Stimulated activated CD8-positive, alpha-beta memory T cell treated with anti-CD3 and anti-CD28 coated beads, Interleukin-7, amount 100 ng/mL, for 24 hours (primary cell): ENCODE data around the gene SPATA25.
"Not testable (repeated sequence)": the region's sequence is repeated elsewhere in the genome, so short reads cannot be mapped to it uniquely, and the experiment has no call there.

Experiments used
- DNase-seq: peaks from one replicate; pipeline ENCODE4 v3.0.0-alpha.2; 2020; ENCODE audit warnings: low read depth

Gene SPATA25

DNA sequence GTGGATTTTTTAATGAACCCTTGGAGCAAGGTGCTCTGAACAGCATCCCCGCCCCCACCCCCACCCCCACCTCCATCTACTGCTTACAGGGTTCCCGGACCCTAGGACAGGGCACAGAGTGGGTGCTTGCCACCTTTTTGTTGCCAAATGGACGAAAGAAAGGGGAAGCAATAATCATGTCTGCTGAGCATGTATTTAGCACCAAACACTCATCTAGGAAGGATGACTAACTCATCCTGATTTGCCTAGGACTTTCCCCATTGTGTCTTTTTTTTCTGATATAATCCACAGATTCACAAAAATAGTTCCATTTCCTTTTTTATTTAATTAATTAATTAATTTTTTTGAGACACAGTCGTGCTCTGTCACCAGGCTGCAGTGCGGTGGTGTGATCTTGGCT, 25.7 kb upstream of the SPATA25 start:
- DNase-seq: no peak

DNA sequence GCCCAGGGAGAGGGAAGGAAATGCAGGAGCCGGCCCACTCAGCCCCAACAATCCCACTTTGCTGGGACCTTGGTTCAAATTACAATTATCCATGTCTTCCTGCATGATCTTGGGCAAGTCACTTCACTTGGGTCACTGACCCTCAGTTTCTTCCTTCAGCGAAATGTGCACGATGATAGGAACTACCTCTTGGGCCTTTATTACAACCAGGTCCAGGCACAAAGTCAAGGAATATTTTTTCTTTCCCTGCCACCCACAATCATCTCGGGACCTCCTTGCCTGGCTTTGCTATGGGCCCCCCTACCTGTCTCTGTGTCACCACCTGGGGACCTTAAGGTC, 24.9 kb upstream of the SPATA25 start:
- DNase-seq: no peak

DNA sequence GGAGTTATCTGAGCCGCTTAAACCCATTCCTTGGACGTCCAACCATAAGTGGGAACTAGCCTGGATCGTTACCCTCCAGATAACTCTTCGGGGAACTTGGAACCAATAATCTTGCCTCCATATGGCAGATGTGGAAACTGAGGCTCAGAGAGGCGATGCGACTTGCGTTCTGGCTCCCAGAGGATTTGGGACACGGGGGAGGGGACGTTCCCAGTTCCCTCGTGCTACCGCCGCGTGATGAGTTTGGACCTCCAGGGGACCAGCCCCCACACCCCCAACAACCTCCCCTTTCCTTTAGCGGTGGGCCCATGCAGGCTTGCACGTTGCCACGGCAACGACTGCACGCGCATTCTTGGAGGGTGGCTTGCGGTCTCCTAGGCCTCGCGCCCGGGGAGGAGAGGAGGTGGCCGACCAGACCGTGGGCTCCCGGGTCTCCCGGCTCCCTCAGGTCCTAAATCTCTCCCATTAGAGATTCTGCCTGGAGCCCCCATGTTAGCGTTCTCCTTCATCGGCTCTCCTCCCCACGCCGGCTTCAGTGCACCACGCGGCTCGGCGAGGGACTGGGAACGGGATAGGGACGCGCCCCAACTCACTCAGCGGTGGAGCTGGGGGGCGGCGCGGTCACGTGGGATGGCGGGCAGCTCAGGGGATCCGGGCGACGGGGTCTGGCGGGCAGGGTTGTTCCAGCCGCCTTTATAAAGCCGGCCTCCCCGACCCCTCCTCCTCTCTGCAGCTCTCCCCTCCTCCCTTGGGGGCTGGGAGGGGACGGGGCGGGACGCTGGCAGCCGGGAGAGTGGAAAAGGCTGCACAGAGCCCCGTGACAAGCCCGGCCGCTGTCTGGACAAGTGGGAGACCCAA, 24.3 kb upstream of the SPATA25 start, which contains the start of gene PLTP:
Gene PLTP (minus strand): TSS at position 670 of the 858 bp plus-strand sequence. CDS start 703 bp downstream, outside the sequence.
- no peak for DNase-seq

DNA sequence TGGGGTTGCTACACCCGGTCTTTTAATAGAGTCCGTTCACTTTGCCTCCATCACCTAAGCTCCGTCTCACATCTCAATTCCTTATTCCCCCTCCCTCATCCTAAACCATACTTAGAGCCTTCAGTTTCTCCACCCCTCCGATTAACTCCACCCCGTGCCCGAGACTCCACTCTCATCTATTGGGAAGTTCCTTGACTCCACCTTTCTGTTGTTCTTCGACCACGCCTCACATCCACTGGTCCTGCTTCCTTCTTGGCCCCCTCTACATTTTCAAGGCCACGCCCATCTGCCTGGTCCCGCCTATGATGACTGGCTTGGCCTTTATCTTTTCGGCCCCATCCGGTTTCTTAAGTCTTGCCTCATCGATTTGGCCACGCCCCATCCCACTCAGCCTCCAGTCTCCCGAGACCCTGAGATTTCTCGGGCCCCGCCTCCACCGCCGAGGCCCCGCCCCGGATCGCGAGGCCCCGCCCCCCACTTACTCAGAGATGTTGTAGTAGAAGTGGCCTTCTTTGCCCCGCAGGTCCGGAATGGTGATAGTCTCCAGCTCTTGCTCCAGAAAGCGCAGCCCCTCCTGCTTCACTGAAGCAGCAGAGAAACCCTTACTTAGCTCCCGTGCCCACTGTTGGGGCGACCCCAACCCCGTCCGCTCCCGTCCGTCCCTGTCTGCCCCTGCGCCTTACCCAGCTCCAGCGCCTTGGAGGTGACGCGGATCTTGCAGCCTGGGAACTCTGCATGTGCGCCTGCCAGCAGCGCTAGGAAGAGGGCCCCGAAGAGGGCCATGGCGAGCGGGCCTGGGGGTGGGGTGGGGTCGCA, 23.5 kb upstream of the SPATA25 start:
- peak; percentile 95 for DNase-seq

DNA sequence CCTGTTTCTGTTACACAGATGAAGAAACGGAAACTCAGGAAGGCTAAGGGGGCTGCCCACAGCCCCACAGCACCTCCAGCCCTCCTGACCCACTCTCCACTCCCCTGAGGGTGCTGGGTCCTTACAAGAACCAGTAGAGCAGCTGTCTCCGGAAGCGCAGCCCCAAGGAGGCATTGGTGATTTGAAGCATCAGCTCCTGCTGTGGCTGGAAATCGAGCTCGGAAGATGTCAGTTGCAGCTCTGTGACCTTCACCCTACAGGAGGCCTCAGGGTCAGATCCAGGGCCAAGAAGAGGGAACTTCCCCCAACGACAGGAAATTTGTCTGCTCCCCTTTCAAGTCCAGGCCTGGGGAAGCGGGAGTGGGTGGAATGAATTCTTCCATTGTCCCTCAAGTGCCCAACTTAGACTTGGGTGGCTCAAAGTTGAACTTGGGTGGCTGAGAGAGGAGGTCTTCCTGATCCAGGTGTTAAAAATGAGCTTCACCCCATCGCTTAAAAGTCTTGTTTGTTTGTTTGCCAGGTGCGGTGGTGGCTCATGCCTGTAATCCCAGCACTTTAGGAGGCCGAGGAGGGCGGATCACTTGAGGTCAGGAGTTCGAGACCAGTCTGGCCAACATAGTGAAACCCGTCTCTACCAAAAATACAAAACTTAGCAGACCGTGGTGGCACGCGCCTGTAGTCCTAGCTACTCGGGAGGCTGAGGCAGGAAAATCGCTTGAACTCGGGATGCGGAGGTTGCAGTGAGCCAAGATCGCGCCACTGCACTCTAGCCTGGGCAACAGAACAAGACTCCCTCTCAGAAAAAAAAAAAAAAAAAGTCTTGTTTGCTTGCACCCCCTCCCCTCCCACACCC, 22.6 kb upstream of the SPATA25 start:
- DNase-seq: no peak

- DNase-seq: no peak
Measured at GRCh38 chr20:45909336-45909808, 21.9 kb upstream of the SPATA25 start.

DNA sequence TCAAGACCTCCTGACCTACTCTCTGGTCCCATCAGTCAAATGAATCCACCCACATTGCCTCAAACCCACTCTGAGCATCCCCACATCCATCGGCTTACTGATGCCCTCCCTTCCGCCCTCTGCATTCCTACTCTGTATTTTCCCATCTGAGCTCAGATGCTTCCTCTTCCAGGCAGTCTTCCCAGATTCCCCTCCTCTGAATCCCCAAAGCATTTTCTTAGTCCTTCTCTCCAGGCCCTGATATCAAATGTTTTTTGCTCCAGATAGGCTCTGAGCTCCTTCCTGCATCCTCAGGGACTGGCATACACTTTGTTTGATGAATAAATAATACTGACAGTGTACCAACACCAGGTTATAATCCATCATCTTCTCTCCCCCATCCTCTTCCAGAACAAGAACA, 20.7 kb upstream of the SPATA25 start:
- no peak for DNase-seq

- no peak for DNase-seq
Measured at GRCh38 chr20:45907219-45907948, 20.0 kb upstream of the SPATA25 start.

DNA sequence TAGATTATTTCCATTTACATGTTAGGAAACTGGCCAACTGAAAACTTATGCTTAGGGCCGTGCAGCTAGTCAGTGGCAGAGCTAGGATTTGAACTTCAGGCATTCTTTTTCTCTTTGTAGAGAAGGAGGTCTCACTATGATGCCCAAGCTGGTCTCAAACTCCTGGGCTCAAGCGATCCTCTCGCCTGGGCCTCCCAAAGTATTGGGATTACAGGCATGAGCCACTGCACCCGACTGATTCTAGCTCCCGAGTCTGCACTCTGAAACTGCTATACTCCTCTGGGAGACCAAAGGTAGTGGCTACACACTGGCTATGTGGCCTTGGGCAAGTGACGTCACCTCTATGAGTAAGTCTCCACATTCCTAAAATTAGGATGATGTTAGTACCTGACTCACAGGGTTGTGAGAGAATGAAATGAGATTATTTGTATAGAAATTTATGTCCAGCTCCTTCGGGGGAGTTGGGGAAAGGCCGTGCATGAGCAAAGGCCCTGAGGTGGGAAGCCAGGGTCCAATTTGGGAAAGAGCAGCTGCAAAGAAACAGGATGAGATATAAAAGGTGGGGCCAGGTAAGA, 18.2 kb upstream of the SPATA25 start:
- DNase-seq: no peak

- no peak for DNase-seq
Measured at GRCh38 chr20:45904583-45905504, 17.4 kb upstream of the SPATA25 start.

GRCh38 chr20:45902199-45902701, 14.8 kb upstream of the SPATA25 start:
- no peak for DNase-seq

- DNase-seq: not testable (repeated sequence)
Measured at GRCh38 chr20:45901332-45901731, 13.9 kb upstream of the SPATA25 start.

- DNase-seq: no peak
Measured at GRCh38 chr20:45899046-45899835, 11.8 kb upstream of the SPATA25 start.

- DNase-seq: no peak
Measured at GRCh38 chr20:45898285-45898684, 10.9 kb upstream of the SPATA25 start.

- no peak for DNase-seq
Measured at GRCh38 chr20:45897692-45898091, 10.3 kb upstream of the SPATA25 start.

- DNase-seq: no peak
Measured at GRCh38 chr20:45897289-45897688, 9.9 kb upstream of the SPATA25 start.

DNA sequence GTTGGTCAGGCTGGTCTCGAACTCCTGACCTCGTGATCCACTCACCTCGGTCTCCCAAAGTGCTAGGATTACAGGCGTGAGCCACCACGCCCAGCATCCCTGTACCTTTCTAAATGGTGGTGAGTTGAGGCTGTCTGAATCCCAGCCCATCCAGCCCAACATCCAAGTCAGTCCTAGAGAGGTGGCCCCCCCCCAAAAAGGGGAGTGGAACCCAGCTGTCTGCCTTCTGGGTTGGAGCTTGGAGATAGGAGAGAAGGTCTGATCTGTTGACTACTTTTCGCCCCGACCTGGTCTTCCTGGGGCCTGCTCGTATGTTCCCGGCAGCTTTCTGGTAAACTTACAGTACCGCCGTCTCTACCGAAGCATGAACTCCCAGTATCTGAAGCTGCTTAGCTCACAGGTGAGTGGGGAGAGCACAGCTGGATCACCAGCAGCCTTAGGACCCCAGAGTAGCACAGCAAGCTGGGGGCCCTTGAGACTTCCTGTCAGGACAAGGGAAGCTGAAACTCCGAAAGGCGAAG, 9.3 kb upstream of the SPATA25 start:
- DNase-seq: no peak

DNA sequence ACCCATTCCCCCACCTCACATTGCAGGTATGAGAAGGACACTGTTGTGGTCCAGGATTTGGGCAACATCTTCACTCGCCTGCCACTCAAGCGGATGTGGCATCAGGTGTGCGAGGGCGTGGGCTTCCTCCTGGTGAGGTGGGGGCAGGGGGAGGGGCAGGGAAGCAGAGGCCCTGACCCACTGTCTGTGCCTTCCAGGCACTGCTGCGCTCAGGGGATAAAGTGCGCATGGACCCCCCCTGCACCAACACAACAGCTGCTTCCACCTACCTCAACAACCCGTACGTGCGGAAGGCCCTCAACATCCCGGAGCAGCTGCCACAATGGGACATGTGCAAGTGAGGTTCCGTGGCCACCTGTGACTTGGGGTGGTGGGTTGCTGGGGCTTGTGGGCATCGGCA, 7.4 kb upstream of the SPATA25 start:
- DNase-seq: no peak

GRCh38 chr20:45893831-45894230, 6.4 kb upstream of the SPATA25 start:
- DNase-seq: no peak
